ENCODE data around the gene RAB7A.

RAB7A gene

DNA sequence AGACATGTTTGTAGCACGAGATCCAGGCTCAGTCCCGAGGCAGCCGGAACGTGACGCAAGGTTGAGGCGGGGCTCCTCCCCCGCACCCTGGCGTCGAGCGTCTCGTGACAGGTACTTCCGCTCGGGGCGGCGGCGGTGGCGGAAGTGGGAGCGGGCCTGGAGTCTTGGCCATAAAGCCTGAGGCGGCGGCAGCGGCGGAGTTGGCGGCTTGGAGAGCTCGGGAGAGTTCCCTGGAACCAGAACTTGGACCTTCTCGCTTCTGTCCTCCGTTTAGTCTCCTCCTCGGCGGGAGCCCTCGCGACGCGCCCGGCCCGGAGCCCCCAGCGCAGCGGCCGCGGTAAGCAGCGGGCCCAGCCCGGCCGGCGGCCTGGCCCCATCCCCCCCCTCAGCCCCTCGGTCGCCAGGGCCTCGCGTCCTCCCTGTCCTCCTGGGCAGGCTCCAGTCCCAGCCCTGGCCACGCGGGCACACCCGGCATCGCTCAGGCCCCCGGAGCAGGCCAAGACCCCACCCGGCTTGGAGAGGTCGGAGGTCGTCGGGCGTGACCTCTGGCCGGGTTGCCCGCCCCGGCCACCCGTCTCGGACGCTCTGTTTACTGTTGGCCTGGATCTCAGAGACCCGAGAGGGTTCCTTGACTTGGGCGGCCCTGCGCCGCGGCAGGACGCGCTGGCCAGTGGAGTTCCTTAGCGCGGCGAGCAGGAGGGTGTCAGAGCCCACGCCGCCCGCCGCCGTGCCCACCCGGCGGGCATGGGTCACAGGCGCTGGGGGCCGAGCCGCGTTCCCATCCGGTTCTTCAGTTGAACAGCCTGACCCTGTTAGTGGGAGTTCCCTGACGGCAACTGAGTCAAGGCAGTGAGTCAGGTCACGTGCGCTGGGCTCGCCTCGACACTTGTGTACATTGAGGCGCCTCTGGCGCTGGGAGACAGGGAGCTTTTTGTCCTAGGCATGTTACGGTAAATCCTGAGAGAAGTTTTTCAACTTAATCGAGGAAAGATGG lies at the start of gene RAB7A:
Gene RAB7A, plus strand, starts transcription at position 161 of the 994 bp plus-strand sequence. CDS start 69,185 bp downstream, outside the sequence.
- no peaks in the 10 kb centered on the region for H3K36me3 Mint-ChIP-seq
- peak within 1 kb of the TSS; percentile 99 for H3K27ac Mint-ChIP-seq
- peaks cover 7% of the 10 kb centered on the region for H3K27me3 Mint-ChIP-seq
- H3K4me1 Mint-ChIP-seq: peaks cover 63% of the 10 kb centered on the region
- H3K4me3 Mint-ChIP-seq: peak within 1 kb of the TSS; percentile 95
- peak; percentile 99 for ATAC-seq
- no peaks in the 10 kb centered on the region for H3K9me3 Mint-ChIP-seq

DNA sequence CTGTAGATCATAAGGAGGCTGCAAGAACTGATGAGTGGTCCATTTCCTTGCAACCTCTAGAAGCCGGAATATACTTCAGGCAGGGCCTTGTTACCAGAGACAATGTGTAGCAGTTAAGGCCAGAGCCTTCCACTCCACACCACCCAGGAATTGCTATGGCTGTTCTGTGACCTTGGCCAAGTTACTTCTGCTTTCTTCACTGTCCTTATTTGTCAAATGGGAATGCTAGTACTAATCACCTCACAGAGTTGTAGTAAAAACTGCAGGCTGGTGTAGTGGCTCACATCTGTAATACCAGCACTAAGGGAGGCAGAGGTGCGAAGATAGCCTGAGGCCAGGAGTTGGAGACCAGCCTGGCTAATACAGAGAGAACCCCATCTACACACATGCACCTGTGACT lies 46.6 kb upstream of the RAB7A start:
- Mint-ChIP-seq H3K27me3 (no peaks in the 10 kb centered on the region), H3K4me3 (peak overlapping the region; percentile 16), H3K9me3 (no peaks in the 10 kb centered on the region), H3K36me3 (no peaks in the 10 kb centered on the region), H3K27ac (peak overlapping the region; percentile 97), H3K4me1 (peaks cover 25% of the 10 kb centered on the region)
- ATAC-seq: no peak

DNA sequence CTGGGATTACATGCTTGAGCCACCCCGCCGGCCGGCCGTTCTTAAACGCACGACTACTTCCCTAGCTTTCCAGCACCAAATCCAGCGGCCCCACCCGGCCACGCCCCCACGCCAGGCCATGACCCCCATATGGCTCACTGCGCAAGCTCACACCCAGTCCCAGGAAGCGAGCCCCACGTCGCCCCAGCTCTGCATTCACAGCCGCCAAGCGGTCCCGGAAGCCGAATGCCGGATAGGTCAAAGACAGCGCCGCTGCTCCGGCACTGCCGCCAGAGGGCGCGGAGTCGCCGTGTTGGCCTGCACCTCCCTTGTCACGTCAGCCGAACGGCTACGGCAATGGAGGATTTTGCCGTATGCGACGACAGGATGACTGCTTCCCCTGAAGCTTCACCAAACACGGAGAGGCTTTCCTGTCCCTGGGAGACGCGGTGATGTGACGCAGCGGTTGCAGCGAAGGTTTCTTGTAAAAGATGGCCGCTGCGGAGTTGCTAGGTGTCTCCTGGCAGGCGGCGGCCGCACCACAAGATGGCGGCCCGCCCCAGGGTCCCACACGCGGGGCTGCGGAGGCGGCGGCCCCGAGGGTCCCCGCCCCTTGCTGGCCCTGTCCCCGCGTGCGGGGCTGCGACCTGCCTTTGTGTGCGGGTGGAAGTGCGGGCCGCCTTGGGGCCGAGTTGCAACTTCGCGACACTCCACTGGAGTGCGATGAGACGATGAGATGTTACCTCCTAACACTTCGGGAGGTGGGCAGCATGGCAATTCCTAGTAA lies 45.2 kb upstream of the RAB7A start:
- no peaks in the 10 kb centered on the region for H3K27me3 Mint-ChIP-seq
- H3K4me3 Mint-ChIP-seq: peak overlapping the region; percentile 86
- peaks cover 26% of the 10 kb centered on the region for H3K4me1 Mint-ChIP-seq
- no peaks in the 10 kb centered on the region for H3K9me3 Mint-ChIP-seq
- H3K36me3 Mint-ChIP-seq: no peaks in the 10 kb centered on the region
- peak overlapping the region; percentile 97 for H3K27ac Mint-ChIP-seq
- ATAC-seq: peak; percentile 98

DNA sequence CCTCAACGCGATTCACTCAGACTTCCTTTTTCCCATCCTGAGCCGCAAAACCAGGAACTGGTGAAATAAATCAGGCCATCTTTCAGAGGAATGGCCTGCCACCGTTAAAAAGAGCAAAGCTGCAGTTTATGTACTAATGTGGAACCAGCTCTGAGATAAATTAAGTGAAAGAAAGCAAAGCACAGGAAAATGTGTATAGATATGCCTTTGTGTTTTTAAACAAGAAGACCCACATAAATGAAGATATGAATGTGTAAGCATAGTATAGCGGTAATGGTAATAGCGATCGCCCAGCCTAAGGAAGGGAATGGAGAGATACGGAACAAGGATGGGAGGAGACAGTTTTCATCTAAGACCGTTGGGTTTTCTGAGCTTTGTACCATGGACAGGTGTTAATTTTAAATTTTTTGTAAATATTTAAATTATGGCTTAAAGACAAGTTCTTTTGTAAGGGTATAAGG lies 44.6 kb upstream of the RAB7A start:
- no peak for ATAC-seq
- peaks cover 26% of the 10 kb centered on the region for H3K4me1 Mint-ChIP-seq
- no peaks in the 10 kb centered on the region for H3K27me3 Mint-ChIP-seq
- H3K27ac Mint-ChIP-seq: peak overlapping the region; percentile 97
- peak overlapping the region; percentile 86 for H3K4me3 Mint-ChIP-seq
- H3K36me3 Mint-ChIP-seq: no peaks in the 10 kb centered on the region
- H3K9me3 Mint-ChIP-seq: no peaks in the 10 kb centered on the region

DNA sequence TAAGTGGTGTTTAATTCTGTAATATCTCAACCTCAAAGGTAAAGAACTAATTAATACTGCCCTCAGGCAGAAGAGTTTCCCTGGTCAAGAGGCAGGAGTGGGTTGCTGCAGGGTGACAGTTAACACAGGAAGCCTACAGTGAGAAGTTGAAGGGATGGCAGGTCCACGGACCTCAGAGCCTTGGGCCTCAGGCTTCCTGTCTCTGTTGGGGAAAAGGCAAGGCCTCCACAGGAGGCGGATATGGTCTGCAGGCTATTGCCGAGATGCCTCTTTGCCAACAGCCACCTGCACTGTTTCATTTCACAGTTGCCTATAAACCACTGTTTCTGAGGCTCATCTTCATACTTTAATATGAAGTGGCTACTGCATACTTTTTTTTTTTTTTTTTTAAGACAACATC lies 42.0 kb upstream of the RAB7A start:
- H3K27ac Mint-ChIP-seq: no peak overlapping the region
- H3K4me1 Mint-ChIP-seq: peaks cover 26% of the 10 kb centered on the region
- H3K36me3 Mint-ChIP-seq: no peaks in the 10 kb centered on the region
- no peaks in the 10 kb centered on the region for H3K27me3 Mint-ChIP-seq
- ATAC-seq: no peak
- H3K9me3 Mint-ChIP-seq: no peaks in the 10 kb centered on the region
- no peak overlapping the region for H3K4me3 Mint-ChIP-seq

DNA sequence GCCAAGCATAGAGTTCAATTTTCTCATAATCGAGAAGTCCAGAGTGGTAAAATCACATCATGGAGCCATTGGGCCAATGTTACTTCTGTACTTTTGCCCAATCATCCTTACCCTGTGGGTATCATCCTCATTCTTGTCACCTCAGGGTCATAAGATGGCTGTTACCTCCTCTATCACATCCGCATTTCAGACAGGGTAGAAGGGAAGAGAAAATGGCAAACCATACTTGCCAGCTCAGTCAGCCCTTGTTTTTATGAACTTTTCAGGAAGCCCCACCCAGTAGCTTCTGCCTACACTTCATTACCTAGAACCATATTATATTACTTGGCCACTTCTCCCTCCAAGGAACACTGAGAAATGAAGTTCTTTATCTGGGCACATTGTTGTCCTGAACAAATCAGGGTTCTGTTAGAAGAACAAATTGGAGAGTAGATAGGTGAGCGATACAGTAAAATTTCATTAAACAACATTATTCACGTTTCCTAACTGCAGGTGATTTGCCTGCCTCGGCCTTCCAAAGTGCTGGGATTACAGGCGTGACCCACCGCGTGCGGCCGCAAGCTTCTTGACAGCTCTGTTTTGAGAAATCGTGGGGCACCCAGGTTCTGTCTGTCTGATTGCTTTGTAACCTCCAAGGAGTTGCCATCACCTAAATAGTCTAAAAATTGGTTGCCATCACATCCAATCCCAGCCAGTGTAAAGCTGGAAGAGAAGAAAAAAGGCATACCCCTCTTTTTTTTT lies 40.8 kb upstream of the RAB7A start:
- Mint-ChIP-seq H3K4me3 (no peak overlapping the region), H3K27ac (no peak overlapping the region), H3K27me3 (no peaks in the 10 kb centered on the region), H3K9me3 (no peaks in the 10 kb centered on the region), H3K4me1 (peaks cover 26% of the 10 kb centered on the region), H3K36me3 (no peaks in the 10 kb centered on the region)
- ATAC-seq: no peak

DNA sequence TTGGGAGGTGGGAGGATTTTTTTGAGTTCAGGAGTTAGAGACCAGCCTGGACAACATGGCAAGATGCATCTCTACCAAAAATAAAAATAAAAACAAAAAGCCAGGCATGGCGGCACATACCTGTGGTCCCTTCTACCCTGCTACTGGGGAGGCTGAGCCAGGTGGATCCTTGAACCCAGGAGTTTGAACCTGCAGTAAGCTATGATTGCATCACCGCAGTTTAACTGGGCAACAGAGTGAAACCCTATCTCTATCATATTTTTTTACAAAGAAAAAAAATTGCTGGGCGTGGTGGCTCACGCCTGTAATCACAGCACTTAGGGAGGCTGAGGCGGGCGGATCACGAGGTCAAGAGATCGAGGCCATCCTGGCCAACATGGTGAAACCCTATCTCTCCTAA lies 39.5 kb upstream of the RAB7A start:
- Mint-ChIP-seq H3K4me1 (peaks cover 16% of the 10 kb centered on the region), H3K4me3 (no peak overlapping the region), H3K36me3 (no peaks in the 10 kb centered on the region), H3K9me3 (no peaks in the 10 kb centered on the region), H3K27me3 (no peaks in the 10 kb centered on the region), H3K27ac (no peak overlapping the region)
- ATAC-seq: no peak

DNA sequence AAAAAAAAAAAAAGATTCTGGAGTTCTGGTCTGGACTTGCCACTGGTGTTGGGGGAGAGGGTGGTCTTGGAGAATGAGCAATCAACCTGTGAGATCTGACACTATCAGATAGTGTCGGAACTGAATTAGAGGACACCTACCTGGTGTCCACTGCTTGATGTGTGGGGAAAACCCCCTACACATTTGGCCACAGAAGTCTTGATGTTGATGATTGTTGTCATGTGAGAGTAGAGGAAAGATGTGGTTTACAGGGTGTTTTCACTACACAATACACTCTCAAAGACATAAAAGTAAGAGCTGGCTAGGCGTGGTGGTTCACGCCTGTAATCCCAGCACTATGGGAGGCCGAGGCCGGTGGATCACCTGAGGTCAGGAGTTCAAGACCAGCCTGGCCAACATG lies 36.9 kb upstream of the RAB7A start:
- Mint-ChIP-seq H3K36me3 (no peaks in the 10 kb centered on the region), H3K27me3 (no peaks in the 10 kb centered on the region), H3K27ac (no peak overlapping the region), H3K4me1 (peaks cover 6% of the 10 kb centered on the region), H3K4me3 (no peak overlapping the region), H3K9me3 (no peaks in the 10 kb centered on the region)
- no peak for ATAC-seq

DNA sequence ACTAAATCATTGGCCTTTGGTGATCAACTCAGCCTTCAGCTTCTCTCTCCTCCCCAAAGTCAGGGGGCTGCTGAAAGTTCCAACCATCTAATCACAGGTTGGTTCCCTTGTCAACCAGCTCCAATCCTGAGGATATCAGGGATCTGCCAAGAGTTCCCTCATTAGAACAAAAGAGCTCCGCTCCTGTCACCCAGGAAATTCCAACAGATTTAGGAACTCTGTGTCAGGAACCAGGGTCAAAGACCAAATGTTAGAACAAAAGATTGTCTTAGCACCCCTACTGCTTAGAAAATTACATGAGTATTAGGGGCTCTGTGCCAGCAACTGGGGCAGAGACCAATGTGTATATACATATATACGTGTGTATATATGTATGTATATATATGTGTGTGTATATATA lies 32.3 kb upstream of the RAB7A start:
- Mint-ChIP-seq H3K36me3 (no peaks in the 10 kb centered on the region), H3K4me1 (peaks cover 5% of the 10 kb centered on the region)
- ATAC-seq: no peak

DNA sequence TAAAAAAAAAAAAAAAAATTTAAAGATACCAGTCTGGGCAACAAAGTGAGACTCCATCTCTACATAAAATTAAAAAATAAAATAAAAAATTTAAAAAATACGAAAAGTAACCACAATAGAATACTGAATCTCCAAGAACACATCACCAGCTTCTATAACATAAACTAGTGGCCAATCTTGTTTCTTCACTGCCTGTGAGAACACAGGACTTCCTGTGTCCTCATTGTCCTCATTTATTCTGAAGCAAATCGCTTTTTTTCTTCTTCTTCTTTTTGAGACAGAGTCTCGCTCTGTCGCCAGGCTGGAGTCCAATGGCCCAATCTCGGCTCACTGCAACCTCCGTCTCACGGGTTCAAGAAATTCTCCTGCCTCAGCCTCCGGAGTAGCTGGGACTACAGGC lies 28.6 kb upstream of the RAB7A start:
- H3K27me3 Mint-ChIP-seq: peaks cover 9% of the 10 kb centered on the region
- H3K36me3 Mint-ChIP-seq: no peaks in the 10 kb centered on the region
- peaks cover 5% of the 10 kb centered on the region for H3K4me1 Mint-ChIP-seq
- no peaks in the 10 kb centered on the region for H3K9me3 Mint-ChIP-seq
- no peak overlapping the region for H3K27ac Mint-ChIP-seq
- ATAC-seq: no peak
- no peak overlapping the region for H3K4me3 Mint-ChIP-seq

More for the DNA sequence above, 32.3 kb upstream of the RAB7A start:
- H3K27ac Mint-ChIP-seq: no peak overlapping the region
- H3K27me3 Mint-ChIP-seq: peaks cover 9% of the 10 kb centered on the region
- H3K9me3 Mint-ChIP-seq: no peaks in the 10 kb centered on the region
- no peak overlapping the region for H3K4me3 Mint-ChIP-seq

DNA sequence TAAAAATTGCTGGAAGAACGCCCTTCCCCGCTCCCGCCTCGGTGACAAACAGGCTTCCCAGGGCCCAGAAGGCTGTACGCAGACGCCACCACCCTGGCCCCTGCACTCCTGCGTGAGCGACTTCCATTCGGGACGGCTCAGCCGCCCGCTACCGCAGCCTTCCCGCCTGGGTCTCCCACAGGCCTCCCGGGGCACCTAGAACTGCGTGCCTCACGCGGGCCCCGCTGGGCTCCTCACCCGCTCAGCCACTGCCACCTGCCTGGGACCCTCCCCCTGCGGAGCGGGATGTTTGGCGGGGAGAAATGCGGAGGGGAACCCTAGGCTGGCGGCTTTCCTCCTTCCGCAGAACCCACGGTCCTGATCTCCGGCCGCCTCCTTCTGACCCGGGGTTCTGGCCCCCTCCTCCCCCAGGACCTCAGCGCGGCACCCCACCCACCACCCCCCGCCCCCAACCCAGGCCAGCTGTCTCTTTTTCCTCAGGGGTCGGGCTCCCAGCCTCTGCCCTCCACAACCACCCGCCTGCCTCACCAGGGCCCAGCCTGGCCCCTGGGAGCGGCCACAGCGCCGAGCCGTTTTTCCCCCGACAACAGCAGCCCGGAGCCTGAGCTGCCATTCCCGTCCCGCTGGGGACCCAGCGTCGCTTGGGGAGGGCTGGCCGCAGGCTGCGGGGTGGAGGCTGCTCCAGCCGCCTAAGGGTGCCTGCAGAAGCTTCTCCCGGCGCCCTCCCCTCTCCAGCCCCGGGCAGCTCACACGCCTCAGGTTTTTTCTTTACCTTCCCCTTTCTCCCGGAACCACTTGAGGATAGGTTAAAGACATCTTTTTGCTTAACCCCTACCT lies 27.6 kb upstream of the RAB7A start:
- Mint-ChIP-seq H3K27me3 (peaks cover 9% of the 10 kb centered on the region), H3K36me3 (no peaks in the 10 kb centered on the region), H3K4me1 (peaks cover 5% of the 10 kb centered on the region), H3K27ac (peak overlapping the region; percentile 17), H3K4me3 (peak overlapping the region; percentile 77), H3K9me3 (no peaks in the 10 kb centered on the region)
- ATAC-seq: peak; percentile 56

DNA sequence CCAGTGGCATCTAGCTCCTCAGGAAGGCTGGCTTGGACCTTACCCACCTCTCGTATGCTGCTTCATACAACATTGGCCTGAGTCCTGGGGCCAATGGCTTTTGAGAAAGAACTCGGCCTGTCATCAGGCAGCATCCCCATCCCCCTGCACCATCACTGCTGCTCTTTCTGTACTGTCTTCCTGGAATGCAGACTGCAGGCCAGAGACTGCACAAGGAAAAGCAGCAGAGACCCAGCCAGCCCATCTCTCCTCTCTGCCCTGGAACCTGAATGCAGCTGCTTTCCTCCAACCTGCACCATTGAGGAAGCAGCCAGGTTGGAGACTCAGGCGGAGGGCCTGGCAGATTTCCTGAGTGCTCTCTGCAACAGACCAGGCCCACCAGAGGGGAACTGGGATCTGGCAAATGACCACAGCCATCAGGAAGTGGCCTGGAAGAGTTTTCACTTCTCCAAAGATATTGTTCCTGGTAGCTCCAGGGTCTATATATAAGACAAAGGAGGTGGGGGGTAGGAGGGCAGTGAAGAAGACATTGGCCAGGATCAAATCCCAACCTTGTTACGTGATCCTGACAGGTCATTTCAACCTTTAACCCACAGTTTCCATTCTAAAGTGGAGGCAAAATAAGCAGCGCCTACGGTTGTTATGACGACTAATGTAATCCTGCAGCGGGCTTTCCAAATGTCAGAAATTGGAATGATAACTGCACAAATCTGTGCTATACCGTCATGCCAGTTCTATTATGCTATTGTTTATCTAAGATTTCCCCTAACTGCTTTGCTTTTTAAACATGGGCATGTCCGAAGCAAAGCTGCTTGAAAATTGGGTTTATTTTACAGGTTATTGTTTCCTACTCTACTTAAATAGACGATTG lies 24.4 kb upstream of the RAB7A start:
- Mint-ChIP-seq H3K27ac (no peak overlapping the region), H3K27me3 (peaks cover 9% of the 10 kb centered on the region), H3K9me3 (no peaks in the 10 kb centered on the region), H3K4me3 (no peak overlapping the region), H3K4me1 (peaks cover 5% of the 10 kb centered on the region), H3K36me3 (no peaks in the 10 kb centered on the region)
- ATAC-seq: no peak

DNA sequence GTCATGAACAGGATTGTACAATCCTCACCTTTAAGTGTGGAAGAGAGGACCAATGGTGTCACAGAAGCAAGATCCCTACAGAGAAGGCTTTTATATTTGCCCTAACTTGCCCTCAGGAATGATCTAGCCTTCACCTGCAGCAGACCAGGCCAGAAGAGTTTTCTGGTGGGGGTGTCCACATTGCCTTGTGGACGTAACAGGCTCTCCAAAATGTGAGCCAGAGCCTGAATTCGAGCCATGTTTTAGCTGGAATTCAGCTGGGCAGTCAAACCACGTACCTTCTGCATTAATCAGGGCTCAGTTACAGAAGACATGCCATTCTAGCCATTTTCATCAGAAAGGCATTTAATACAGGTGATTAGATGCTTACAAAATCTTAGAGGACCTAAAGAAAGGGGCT lies 23.6 kb upstream of the RAB7A start:
- Mint-ChIP-seq H3K27me3 (peaks cover 9% of the 10 kb centered on the region), H3K36me3 (no peaks in the 10 kb centered on the region), H3K4me1 (peaks cover 5% of the 10 kb centered on the region), H3K27ac (no peak overlapping the region), H3K4me3 (no peak overlapping the region), H3K9me3 (no peaks in the 10 kb centered on the region)
- no peak for ATAC-seq
